GM18909 (cell line): ENCODE measurements around the gene CRKL.
"Not testable (repeated sequence)": the region's sequence is repeated elsewhere in the genome, so short reads cannot be mapped to it uniquely, and the experiment has no call there.

Experiments
- ATAC-seq: cut with Tn5 transposase; IDR thresholded peaks from one replicate; pipeline ENCODE4 v1.9.1; 2021; ENCODE audit warnings: mild to moderate bottlenecking; ENCODE audit not compliant: unreplicated experiment, poor library complexity

The CRKL gene, protein sequence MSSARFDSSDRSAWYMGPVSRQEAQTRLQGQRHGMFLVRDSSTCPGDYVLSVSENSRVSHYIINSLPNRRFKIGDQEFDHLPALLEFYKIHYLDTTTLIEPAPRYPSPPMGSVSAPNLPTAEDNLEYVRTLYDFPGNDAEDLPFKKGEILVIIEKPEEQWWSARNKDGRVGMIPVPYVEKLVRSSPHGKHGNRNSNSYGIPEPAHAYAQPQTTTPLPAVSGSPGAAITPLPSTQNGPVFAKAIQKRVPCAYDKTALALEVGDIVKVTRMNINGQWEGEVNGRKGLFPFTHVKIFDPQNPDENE

GRCh38 chr22:20916916-20917810, at the start of gene CRKL:
Gene CRKL (plus strand): TSS chr22:20917407. CDS start chr22:20917935, 528 bp downstream.
- ATAC-seq: peak; percentile 96

DNA sequence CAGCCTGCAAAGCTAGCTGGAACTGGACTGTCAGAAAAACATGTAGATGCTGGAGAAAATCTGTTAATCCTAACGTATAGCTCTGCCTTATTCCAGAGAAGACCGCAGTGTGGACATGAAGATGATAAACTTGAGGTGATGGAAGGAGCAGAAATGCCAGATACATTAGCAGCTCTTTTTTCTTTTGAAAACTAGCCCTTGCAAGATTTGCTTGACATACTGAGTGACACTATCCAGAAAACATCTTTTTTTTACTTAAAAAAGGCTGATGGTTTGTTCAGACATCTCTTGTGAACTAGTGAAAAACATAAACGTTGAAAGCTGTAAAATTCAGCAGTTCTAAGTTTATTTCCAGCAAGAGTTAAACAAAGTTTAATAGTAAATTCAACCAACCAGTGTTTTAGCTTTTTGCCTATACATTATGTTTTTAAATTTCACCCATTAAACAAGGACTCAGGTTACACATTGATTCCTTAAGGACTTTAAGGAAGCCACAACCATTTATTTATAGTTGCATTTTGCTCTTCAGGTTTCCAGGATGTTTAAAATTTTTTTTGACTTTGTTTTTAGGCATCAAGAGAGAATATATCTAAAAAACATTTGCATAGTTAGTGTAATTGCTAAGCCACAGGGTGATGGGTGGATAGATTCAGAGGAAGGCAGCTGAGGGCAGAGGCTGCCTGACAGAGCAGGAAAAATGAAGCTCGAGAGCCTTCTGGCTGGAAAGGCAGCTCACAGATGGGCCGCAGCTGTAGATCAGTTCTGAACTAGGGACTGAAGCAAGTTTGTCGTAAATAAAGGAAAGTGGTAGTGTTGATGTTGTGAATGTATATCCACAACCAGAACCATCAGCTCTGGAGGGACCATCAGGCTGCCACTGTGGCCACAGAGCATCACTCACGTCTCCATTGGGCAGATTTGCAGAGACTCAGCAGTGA, 48.9 kb upstream of the CRKL start:
- ATAC-seq: no peak

DNA sequence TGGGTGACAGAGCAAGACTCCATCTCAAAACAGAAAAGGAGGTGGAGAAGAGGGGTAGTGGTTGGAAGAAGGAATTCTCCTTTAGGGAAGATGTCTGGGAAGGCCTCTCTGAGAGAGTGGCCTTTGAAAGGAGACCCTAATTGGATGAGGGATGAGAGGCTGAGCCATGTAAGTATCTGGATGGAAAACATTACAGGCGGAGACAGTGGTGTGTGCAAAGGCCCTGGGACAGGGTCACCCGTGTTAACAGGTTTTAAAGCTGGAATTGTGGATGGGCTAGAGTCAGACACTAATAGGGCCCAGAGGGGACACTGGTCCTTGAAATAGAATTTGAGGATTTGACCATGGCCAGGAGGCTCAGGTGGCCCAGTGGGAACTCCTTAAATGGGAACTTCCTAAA, 48.0 kb upstream of the CRKL start:
- ATAC-seq: no peak

DNA sequence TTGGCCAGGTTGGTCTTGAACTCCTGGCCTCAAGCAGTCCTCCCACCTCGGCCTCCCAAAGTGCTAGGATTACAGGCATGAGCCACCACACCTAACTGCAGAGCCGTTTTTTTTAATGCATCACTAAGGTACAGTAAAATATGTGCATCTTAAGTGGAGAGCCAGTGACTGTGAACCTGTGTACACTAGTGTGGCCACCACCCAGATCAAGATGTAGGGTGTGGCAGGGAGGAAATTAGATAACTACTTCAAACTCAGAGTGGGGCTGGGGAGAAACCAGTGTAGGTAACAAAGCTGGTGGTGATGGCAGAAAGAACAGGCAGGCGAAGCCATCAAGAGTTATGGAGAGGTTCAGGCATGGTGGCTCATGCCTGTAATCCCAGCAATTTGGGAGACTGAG, 44.0 kb upstream of the CRKL start:
- no peak for ATAC-seq

GRCh38 chr22:20875296-20875695, 41.9 kb upstream of the CRKL start:
- no peak for ATAC-seq

DNA sequence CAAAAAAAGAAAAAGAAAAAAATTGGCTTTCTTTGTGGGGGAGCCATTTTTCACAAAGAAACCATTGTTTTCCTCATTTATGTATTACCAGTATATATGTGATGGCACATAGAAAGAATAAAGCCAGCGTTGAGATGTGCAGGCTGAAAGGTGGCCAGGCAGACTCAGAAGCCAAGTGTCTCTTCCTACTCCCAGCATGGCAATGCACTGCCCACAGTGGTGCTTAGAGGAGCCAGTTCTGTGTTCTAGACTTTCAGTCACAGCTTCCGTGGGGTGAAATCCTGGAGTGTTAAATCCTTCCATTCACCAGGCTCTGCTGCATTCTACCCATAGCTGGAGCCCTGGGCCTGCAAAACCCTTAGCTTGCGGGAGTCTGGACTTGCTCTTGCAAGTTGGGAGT, 39.5 kb upstream of the CRKL start:
- ATAC-seq: no peak

DNA sequence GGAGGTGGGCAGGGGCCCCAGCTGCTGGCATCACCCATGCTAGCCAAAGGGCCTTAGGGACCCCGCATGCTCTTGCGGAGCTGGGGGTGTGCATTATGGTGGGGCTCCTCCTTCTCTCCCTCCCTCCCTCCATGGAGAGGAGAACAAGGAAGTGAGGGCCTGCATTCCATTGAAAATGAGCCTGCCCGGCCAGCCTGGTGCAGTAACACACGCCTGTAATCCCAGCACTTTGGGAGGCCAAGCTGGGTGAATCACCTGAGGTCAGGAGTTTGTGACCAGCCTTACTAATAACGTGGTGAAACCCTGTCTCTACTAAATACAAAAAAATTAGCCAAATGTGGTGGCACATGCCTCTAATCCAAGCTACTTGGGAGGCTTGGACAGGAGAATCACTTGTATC, 36.0 kb upstream of the CRKL start:
- ATAC-seq: no peak

GRCh38 chr22:20881869-20882815, 35.1 kb upstream of the CRKL start:
- no peak for ATAC-seq

DNA sequence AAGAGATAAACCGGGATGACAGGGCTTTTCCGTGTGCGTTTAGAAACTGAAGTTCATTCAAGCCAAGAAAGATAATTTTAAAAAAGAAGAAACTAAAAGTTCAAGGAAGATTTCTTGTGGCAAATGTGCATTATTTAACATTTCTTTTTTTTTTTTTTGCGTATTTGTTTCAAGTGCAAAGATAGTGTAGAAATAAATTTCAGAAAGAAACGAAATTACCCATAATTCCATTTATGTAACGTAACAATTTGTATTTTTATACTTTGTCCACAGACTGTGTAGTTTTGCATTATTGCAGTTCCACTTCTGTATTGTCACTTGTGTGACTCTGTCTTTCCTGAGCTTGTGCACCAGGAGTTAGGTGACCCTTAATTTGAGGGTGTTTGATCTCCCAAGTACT, 34.4 kb upstream of the CRKL start:
- no peak for ATAC-seq

GRCh38 chr22:20884454-20884853, 32.8 kb upstream of the CRKL start:
- ATAC-seq: no peak

GRCh38 chr22:20885017-20885556, 32.1 kb upstream of the CRKL start:
- ATAC-seq: no peak

GRCh38 chr22:20885557-20886323, 31.5 kb upstream of the CRKL start:
- ATAC-seq: no peak

DNA sequence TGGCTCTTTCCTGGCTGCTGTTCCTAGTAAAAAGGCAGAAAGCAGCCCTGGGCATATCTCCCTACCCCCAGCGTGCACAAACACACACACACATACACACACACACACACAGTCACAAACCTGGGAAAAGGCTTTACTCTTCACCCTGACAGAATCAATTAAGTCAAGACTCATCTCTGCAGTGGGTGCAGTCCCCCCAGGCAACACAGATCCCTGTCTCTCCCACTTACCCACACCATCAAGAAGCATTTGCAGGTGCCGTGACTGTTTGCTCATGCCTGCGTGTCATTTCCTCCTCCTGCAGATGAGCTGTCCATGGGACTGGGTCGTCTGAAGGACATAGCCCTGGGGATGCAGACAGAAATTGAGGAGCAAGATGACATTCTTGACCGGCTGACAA, 29.8 kb upstream of the CRKL start:
- ATAC-seq: no peak

GRCh38 chr22:20889025-20889704, 28.0 kb upstream of the CRKL start:
- no peak for ATAC-seq

GRCh38 chr22:20889904-20890540, 27.2 kb upstream of the CRKL start:
- no peak for ATAC-seq

DNA sequence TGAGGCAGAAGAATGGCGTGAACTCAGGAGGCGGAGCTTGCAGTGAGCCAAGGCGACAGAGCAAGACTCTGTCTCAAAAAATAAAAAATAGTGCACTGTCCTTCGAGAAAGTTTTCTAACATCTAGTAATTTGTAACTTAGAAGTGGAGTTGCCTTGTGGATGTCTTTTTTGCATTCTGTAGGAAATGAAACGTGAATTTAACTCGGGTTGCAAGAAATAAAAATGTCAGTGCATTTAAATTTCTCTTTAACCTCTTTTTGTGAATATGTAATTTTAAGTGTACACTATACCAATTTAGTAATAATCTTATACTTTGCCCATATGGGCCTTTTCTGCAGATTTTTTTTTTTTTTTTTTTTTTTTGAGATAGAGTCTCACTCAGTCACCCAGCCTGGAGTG, 26.2 kb upstream of the CRKL start:
- ATAC-seq: no peak

GRCh38 chr22:20897737-20898136, 19.5 kb upstream of the CRKL start:
- ATAC-seq: not testable (repeated sequence)
